Jurkat, Clone E6-1 (cell line): ENCODE data around the gene MS4A8.
"Not testable (repeated sequence)": the region's sequence is repeated elsewhere in the genome, so short reads cannot be mapped to it uniquely, and the experiment has no call there.

Experiments used
- DNase-seq: peaks from one replicate; pipeline ENCODE4 v3.0.0-alpha.2; 2011; ENCODE audit warnings: low read depth, low spot score
- H3K4me3 ChIP-seq: 2 replicates; pipeline ENCODE4 v1.5.1; 2011; ENCODE audit warnings: mild to moderate bottlenecking, low read length, control low read depth, moderate library complexity

MS4A8 gene

DNA sequence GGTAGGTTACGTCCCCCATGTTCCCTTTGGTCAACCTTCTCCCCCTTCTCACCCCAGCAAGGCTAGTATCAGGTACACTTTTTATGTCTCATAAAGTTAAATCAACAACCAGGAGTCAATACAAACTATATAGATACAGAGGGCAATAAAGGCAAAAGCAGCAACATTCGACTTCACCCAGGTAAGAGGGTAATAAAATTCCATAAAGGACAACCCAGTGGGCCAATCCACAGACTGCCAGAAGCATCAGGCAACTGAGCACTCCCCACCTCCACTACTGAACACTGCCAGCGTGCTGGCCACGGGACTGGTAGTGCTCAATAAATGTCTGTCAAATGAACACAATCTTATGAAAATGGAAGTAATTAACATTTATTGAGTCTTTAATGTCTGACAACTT lies 20.0 kb downstream of the MS4A8 start:
- no peak overlapping the region for H3K4me3 ChIP-seq

DNA sequence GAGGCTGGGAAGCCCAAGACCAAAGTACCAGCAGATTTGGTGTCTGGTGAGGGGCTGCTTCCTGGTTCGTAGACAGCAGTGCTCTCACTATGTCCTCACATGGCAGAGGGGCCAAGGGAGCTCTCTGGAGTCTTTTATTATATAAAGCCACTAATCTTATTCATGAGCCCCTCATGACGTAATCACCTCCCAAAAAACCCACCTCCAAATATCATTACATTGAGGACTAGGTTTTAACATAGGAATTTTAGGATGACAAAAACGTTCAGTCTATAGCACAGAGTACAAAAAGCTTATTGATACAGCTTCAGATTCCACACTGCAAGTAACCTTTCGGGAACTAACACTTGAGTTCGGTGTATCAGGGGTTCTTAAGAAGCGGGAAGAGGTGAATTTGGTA lies 21.0 kb downstream of the MS4A8 start:
- H3K4me3 ChIP-seq = no peak overlapping the region
- no peak for DNase-seq

More for the DNA sequence above, 20.0 kb downstream of the MS4A8 start:
- DNase-seq = no peak

DNA sequence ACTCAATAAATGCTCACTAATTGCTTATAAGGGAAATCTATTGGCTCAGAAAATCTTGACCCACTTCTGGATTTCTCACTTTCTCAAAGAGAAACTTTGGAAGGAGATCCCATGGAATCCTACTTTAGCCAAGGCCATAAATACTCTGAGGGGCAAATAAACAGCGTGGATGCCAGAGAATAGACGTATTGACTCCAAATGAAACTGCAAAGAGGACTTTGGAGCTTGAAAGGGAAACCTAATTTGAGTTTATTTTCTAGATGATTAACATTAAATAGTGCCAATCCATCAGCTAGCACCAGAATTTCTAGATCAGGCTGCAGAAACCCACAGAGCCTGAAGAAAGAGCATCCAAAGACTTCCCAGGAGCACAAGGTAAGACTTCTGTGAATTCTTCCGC lies 25.0 kb downstream of the MS4A8 start, which contains the start of gene MS4A18:
TSS of gene MS4A18 (plus strand) at position 301 of the 400 bp plus-strand sequence.
- H3K4me3 ChIP-seq = no peak within 1 kb of the TSS
- DNase-seq = no peak

DNA sequence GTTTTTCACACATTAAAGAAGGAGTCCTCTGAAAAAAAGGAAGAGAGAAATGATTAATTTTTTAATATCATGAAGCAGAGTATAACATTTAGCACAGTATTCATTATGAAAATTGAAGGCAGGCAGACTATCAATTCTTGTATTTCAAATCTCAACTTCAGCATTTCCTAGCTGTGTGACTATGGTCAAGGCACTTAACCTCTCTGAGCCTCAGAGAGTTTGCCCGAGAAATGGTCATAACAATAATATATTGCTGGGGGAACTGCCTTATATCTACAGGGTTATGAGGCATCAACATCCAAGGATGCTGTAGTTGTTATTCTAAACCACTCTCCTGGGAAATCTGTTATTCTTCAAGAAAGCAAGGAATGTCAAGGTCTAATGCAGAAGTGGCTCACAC lies 26.2 kb downstream of the MS4A8 start:
- DNase-seq = no peak
- H3K4me3 ChIP-seq = no peak overlapping the region

DNA sequence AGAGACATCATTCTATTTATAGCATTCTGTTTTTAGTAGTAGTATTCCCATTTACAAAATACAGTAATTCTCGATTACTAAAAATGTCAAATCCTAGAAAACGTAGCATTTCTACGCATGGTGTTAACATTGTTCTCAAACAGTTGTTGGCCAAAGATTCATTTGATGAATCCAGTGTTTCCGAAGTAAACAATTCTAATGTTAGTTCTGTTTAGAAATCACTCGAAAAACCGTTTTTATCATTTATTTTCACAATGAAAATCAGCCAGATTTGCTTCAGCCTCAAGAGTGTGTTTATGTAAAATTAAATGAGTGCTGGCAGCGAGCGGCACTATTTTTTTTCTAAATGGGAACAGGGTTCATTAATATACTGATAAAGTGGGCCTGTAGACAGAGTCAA lies 32.2 kb downstream of the MS4A8 start:
- DNase-seq = no peak
- no peak overlapping the region for H3K4me3 ChIP-seq

DNA sequence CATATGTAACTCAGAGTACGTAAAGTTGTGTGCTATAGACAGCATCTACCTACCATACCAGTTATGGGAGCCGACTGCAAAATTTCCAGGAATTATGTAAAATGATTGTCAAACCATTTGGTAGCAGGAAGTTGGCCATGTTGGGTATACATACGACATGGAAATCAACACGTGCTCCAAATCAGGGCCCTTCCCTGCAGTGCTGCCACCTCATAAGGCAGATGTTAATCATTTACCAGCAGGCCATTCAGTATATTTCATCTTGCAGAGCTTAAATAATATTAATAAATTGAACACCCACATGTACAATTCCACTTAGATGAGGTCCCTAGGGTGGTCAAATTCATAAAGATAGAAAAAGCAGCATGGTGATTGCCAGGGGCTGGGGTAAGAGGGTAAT lies 34.9 kb downstream of the MS4A8 start:
- no peak overlapping the region for H3K4me3 ChIP-seq

DNA sequence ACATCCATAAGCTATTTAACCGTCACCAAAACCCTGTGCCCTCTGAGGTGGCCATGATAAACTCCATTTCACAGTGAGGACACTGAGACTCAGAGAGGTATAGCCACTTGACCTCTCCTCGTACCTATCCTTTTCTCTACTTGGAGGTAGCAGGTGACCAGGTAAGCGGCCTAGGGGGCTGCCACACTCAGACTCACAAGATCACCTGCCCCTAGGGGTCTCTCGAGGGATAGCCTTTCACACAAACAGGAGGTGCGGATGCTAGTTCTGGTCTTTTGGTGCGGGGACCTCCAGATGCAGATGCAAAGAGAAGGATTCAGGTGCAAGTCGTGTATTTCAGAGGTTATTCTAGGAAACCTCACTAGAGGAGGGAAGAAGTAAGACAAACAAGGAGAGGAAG lies 39.7 kb downstream of the MS4A8 start:
- H3K4me3 ChIP-seq = no peak overlapping the region
- no peak for DNase-seq

More for the DNA sequence above, 34.9 kb downstream of the MS4A8 start:
- DNase-seq = no peak

DNA sequence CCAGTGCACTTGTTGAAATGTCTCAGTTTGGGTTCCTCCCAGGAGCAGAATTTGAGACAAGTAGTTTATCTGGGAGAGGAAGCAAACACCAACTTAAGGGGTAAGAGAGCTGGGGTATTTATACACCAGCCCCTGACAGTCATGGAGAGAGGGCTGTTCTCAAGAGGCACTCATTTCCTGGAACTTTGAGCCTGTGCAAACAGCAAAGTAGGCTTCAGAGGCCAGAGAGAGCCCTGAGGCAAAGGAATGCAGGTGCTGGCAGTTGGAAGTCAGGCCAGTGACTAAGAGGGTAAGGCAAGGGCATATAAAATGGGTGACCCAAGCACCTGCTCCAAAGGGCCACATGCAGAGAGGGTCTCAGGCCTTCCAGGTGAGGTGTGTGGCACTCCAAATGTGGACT lies 41.2 kb downstream of the MS4A8 start:
- no peak overlapping the region for H3K4me3 ChIP-seq

DNA sequence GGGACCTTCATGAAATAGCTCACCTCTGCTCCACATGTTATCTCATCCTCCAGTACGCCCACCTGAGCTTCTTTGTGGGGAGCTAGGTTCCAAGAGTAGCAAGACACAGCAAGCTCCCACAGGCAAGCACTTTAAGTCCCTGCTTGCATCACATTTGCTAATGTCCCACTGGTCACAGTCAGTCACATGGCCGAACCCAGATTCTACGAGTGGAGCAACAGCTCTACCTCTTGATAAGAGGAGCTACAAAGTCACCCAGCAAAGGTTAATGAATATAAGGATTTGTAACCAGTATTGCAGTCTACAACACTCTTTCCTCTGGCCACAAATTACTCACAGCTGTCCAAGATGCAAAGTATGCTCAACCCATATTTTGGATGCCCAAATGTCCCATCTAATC lies 42.0 kb downstream of the MS4A8 start:
- no peak for DNase-seq
- H3K4me3 ChIP-seq = no peak overlapping the region

More for the DNA sequence above, 41.2 kb downstream of the MS4A8 start:
- DNase-seq = no peak

DNA sequence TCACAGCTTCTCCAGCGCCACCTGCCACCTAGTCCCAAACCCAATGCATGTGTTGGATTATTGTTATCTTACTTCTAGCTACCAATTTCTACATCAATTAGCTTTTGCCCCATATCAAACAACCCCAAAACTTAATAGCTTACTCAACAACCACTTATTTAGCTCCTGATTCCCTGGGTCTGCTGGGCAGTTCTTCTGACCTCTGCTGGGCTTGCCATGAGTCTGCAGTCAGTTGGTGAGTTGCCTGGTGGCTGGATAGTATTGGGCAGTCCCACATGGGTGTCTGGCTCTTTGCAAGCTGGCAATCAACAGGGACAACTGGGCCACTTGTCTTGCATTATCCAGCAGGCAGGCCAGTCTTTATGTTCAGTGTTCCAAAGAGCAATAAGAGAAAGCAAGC lies 43.6 kb downstream of the MS4A8 start:
- no peak overlapping the region for H3K4me3 ChIP-seq
- no peak for DNase-seq

DNA sequence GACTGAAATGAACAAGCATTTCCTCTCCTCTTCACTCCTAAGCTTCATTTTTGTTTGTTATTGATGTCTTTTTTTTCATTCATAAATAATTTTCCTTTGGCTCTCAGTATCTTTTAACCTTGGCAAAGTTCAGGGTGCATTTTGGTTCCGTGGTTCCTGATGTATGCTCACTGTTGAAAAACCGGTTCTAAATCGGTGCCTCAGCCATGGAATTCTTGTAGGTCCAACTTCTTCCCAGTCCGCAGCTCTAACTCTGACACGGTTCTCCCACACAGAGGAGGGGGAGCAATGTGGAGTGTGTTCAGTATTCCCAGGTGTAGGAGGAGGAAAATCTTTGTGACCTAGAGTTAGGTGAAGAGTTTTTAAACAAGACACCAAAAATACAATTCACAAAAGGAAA lies 44.7 kb downstream of the MS4A8 start:
- no peak overlapping the region for H3K4me3 ChIP-seq

DNA sequence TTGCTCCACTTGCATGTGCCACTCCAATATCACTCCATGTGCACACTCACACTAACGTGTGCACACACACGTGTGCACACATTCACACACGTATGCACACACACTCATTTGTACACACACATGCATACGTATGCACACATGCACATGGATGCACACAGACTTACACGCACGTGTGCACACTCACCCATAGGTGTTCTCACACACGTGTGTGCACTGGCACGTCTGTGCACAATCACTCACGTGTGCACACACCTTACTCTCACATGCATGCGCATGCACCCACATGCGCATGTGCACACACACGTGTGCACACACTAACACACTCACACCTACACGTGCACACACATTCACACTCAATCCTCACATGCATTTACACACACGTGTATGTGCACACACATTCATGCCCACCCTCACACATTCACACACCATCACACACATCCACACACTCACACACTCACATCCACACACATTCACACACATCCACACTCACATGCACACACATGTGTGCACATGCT lies 48.0 kb downstream of the MS4A8 start:
- DNase-seq = no peak
- H3K4me3 ChIP-seq = no peak overlapping the region

More for the DNA sequence above, 44.7 kb downstream of the MS4A8 start:
- no peak for DNase-seq

DNA sequence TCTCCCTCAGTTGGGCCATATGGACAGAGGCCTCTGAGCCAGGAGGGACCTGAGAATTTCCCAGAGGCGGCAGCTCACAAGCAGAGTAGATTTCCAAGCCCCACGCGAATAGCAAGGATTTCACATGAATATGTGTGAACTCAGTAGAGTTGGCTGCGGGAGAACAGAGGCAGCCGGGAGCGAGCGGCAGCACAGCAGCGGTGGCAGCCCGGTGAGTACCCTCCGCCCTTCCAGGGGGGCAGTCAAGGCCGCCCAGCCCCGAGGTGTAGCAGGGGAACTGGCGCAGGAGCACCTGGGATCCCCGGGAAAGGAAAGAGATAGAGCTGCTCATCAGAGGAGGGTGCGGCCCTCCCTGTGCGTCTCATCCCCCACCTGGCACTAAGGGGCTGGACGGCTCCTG lies 48.8 kb downstream of the MS4A8 start:
- no peak overlapping the region for H3K4me3 ChIP-seq
- no peak for DNase-seq

DNA sequence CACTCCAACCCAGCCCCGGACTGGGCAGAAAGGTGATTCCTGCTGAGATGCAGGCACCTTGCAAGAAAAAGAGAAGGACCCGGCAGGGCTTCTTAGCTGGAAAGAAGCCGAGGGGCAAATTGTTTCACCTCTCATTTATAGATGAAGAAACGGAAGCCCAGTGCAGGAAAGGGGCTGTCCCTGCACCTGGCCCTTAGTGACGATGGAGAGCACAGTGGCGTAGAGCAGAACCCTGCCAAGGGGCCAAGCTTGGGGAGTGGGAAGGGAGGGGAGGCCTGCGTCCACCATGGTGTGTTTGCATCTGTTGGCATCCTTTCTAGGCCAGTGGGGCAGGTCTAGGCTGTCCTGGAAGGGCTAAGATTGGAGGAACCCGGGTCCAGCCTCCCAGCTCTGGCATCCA lies 49.4 kb downstream of the MS4A8 start:
- DNase-seq = no peak
- no peak overlapping the region for H3K4me3 ChIP-seq

DNA sequence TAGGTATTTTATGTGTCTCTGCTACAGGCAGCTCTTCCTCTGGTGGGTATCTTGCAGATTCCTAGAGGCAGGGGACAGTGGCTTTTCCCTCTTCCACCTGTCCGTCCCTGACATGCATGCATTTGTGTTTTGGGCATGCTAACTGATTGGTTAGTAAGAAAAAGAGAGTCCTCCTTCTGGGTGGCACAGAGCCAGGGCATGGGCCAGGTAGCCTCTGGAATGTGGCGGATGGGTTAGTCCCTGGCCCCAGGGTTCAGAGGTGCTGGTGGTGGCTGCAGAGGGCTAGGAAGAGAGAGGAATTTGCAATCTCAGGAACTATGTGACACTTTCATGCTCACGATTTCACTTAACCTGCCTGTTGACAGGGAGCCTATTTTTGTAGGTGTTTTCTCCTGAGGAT lies 51.5 kb downstream of the MS4A8 start:
- H3K4me3 ChIP-seq = no peak overlapping the region
- no peak for DNase-seq

DNA sequence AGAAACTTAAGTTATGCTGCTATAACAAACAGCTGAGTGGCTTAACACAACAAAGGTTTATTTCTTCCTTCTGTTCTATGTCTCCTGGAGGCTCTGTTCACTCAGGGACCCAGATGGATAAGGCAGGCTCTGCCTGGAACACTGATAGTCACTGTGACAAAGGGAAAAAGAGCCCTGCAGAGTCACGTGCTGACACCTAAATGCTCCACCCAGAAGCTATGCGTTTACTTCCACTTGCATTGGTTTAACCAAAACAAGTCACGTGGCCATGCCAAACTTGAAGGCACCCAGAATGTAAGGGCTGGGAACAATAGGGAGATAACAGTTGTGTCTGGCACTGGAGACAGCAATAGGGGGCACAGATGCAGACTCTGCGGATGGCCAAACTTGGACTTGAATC lies 53.9 kb downstream of the MS4A8 start:
- no peak for DNase-seq
- H3K4me3 ChIP-seq = no peak overlapping the region

DNA sequence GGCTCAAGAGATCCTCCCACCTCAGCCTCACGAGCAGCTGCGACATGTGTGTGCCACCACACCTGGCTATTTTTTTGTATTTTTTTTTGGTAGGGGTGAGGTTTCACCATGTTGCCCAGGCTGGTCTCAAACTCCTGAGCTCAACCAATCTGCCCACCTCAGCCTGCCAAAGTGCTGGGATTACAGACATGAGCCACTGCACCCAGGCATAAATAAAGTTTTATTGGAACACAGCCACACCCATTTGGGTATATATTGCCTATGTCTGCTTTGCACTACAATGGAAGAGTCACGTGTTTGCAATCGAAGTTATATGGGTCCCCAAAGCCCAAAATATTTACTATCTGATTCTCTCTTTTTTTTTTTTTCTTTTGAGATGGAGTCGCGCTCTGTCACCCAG lies 55.5 kb downstream of the MS4A8 start:
- no peak for DNase-seq
- no peak overlapping the region for H3K4me3 ChIP-seq

DNA sequence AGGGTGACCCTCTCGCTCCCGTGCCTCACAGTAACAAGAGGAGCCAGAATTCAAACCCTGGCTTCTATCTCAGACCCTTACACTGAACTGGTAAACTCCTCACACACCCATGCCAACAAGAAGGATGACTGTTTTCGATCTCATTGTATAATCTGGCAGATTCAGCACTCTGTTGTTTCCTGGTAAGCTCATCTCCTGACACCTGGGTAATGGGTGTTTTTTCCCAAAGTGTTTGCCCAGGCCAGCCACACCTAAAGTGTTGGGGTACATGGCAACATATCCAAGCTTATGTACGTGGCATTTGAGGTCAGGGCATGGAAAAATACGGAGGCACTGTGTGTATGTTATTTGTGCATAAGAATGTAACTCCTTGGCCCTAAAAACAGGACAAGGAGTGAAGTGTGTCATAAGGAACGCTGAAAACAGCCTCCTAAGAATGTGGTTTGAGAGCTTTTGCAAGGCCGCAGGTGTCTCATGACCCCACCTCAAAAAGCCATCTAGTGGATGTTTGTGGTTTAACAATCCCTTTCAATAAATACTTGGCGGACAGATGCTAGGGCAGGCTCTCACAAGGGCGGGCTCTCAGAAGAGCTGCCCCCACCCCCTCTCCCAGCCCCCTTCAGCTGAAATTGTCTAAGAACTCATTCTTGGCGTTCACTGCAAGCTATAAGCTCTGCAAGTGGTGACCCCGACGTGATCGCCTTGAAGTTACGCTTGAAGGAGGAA lies 57.1 kb downstream of the MS4A8 start, which contains the start of gene MS4A15:
TSS of gene MS4A15 (plus strand) at position 561 of the 726 bp plus-strand sequence. CDS start 6,867 bp downstream, outside the sequence.
- no peak within 1 kb of the TSS for H3K4me3 ChIP-seq
- peak; percentile 70 for DNase-seq

DNA sequence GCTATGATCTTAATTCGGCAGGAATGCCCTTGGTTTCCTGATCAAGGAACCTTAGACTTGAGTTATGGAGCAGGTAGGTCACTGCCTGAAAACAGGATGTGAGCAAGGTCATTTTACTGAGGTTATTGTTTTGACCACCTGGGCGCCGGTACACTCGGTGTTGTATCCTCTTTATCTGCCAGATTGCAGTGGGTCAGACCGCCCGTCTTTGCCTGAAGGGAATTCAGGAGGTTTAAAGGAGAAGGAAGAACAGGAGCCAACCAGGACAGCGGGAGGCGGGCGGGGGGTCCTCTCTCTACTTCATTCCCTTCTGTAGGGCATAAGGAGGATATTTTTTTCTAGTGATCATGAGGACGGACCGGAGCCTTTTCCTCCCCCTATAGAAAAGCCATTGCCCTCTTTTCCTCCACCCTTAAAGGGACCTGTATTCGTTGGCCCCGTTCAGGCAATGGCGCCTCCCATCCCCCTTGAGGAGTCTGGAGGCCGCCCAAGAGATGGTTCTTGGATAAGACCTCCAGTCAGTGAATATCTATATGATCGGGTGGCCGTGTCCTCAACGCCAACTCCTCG lies 57.9 kb downstream of the MS4A8 start:
- no peak for DNase-seq

DNA sequence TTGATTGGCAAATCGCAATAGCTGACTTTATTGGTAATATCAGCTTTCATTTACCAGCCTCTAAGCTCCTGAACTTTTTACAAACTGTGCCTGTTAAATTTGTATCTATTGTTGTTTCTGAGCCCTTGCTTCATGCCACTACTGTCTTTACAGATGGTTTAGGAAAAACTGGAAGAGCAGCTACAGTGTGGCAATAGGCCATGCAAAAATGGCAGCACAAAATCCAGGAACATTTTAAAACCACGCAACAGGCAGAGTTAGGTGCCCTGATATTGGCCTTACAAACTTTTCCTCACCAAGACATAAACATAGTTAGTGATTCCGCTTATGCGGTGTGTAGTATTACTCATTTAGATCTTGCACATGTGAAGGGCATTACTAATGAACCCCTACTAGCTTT lies 59.3 kb downstream of the MS4A8 start:
- not testable (repeated sequence) for H3K4me3 ChIP-seq, DNase-seq

More for the DNA sequence above, 57.9 kb downstream of the MS4A8 start:
- no peak overlapping the region for H3K4me3 ChIP-seq
